Activated B cell treated with CpG ODN at 0.5 μM for 24 hours (primary cell): Measurements from ENCODE around the gene GRM8. TPM values are rescaled to one million over a fixed set of nuclear protein-coding genes. Genes with fewer than 3 reads are reported as not detected.

Source experiments
- ATAC-seq: fragments of 200-7000 bp; cut with Tn5 transposase; one replicate; pipeline ENCODE4 v1.10.0; 2021; ENCODE audit warnings: low read depth, mild to moderate bottlenecking, moderate library complexity
- CTCF ChIA-PET: fragments of 350-600 bp; sonication (Branson Sonifier 250); formaldehyde crosslinking; loops from one replicate; lab custom pipeline; 2021; ENCODE audit warnings: antibody characterized with exemption; lab: Charles Lee
- POLR2A ChIA-PET: fragments of 350-600 bp; sonication (Branson Sonifier 250); formaldehyde crosslinking; loops from one replicate; lab custom pipeline; 2021; ENCODE audit warnings: antibody characterized with exemption; lab: Charles Lee
- DNase-seq: peaks from one replicate; pipeline ENCODE4 v3.0.0; 2022
- H3K27ac Mint-ChIP-seq: one replicate; pipeline ENCODE4 v1.8.0; 2020; ENCODE audit warnings: mixed read lengths
- H3K27me3 Mint-ChIP-seq: one replicate; pipeline ENCODE4 v1.8.0; 2021; ENCODE audit warnings: mixed read lengths
- H3K36me3 Mint-ChIP-seq: one replicate; pipeline ENCODE4 v1.8.0; 2021; ENCODE audit warnings: low read depth, mixed read lengths
- H3K4me1 Mint-ChIP-seq: one replicate; pipeline ENCODE4 v1.8.0; 2021; ENCODE audit warnings: mixed read lengths
- H3K4me3 Mint-ChIP-seq: one replicate; pipeline ENCODE4 v1.8.0; 2020; ENCODE audit warnings: mild to moderate bottlenecking, mixed read lengths
- H3K9me3 Mint-ChIP-seq: one replicate; pipeline ENCODE4 v1.8.0; 2020; ENCODE audit warnings: mixed read lengths
- CTCF ChIP-seq: fragments of 200-600 bp; IDR thresholded peaks from one replicate; pipeline ENCODE4 v1.8.0; 2022; ENCODE audit warnings: antibody characterized with exemption, mild to moderate bottlenecking
- intact Hi-C: fragments of 100-400 bp; cut with micrococcal nuclease; formaldehyde crosslinking; loops from one replicate; pipeline ENCODE4 v1.15.1; 2024
- total RNA-seq: library from RNA; stranded (reverse); gene quantifications from 2 replicates; pipeline ENCODE4 v1.2.3, GENCODE V29; 2022

The GRM8 gene
- total RNA-seq, 1 donor from 2014 or later = not detected

GRCh38 chr7:126778101-126778500 lies 474.6 kb downstream of the GRM8 start:
- DNase-seq (no peak), ATAC-seq (no peak)
- no peak for TF ChIP-seq CTCF
- Mint-ChIP-seq H3K27ac (no peak overlapping the region), H3K36me3 (no peaks in the 10 kb centered on the region), H3K4me3 (no peak overlapping the region), H3K27me3 (no peaks in the 10 kb centered on the region), H3K4me1 (no peaks in the 10 kb centered on the region), H3K9me3 (no peaks in the 10 kb centered on the region)
- POLR2A ChIA-PET = no interaction called here
- intact Hi-C loops = no loop called here
- CTCF ChIA-PET = no interaction called here

GRCh38 chr7:126776498-126776897 lies 476.2 kb downstream of the GRM8 start:
- Mint-ChIP-seq H3K4me3 (no peak overlapping the region), H3K27ac (no peak overlapping the region), H3K4me1 (no peaks in the 10 kb centered on the region), H3K36me3 (no peaks in the 10 kb centered on the region), H3K9me3 (no peaks in the 10 kb centered on the region), H3K27me3 (no peaks in the 10 kb centered on the region)
- DNase-seq = no peak
- intact Hi-C loops = no loop called here
- ChIA-PET POLR2A (no interaction called here), CTCF (no interaction called here)
- ATAC-seq = no peak
- TF ChIP-seq CTCF = no peak

GRCh38 chr7:126774077-126774476 lies 478.7 kb downstream of the GRM8 start:
- no peak for ATAC-seq

GRCh38 chr7:126768836-126769235 lies 483.9 kb downstream of the GRM8 start:
- CTCF ChIA-PET = no interaction called here
- Mint-ChIP-seq H3K4me1 (no peaks in the 10 kb centered on the region), H3K36me3 (no peaks in the 10 kb centered on the region), H3K9me3 (no peaks in the 10 kb centered on the region), H3K27ac (no peak overlapping the region), H3K27me3 (no peaks in the 10 kb centered on the region), H3K4me3 (no peak overlapping the region)
- no peak for TF ChIP-seq CTCF
- ATAC-seq (no peak), DNase-seq (no peak)
- POLR2A ChIA-PET = no interaction called here
- intact Hi-C loops = no loop called here

More at GRCh38 chr7:126774077-126774476, 478.7 kb downstream of the GRM8 start:
- H3K27ac Mint-ChIP-seq = no peak overlapping the region
- no peaks in the 10 kb centered on the region for H3K4me1 Mint-ChIP-seq
- intact Hi-C loops = no loop called here
- ChIA-PET POLR2A (no interaction called here), CTCF (no interaction called here)
- H3K27me3 Mint-ChIP-seq = no peaks in the 10 kb centered on the region
- DNase-seq = no peak
- TF ChIP-seq CTCF = no peak
- H3K36me3 Mint-ChIP-seq = no peaks in the 10 kb centered on the region
- no peaks in the 10 kb centered on the region for H3K9me3 Mint-ChIP-seq
- H3K4me3 Mint-ChIP-seq = no peak overlapping the region

GRCh38 chr7:126760914-126761577 lies 491.7 kb downstream of the GRM8 start:
- CTCF ChIA-PET = no interaction called here
- no peak for DNase-seq
- POLR2A ChIA-PET = no interaction called here
- H3K27me3 Mint-ChIP-seq = no peaks in the 10 kb centered on the region
- H3K36me3 Mint-ChIP-seq = no peaks in the 10 kb centered on the region
- H3K27ac Mint-ChIP-seq = no peak overlapping the region
- intact Hi-C loops = no loop called here
- no peak overlapping the region for H3K4me3 Mint-ChIP-seq
- TF ChIP-seq CTCF = no peak
- ATAC-seq = no peak
- no peaks in the 10 kb centered on the region for H3K4me1 Mint-ChIP-seq
- no peaks in the 10 kb centered on the region for H3K9me3 Mint-ChIP-seq
